Sigmoid colon (tissue), 7 donors: ENCODE results near the gene OGT. TPM values are rescaled to one million over a fixed set of nuclear protein-coding genes. Genes with fewer than 3 reads are reported as not detected.

ENCODE experiments used
- DNase-seq: peaks from one replicate; pipeline ENCODE4 v3.0.0-alpha.2; 2019
- H3K27ac ChIP-seq, 4 donors: fragments of 200-600 bp; sonication (generic); one replicate each; pipeline ENCODE4 v1.5.1; 2016 to 2019; ENCODE audit warnings: mild to moderate bottlenecking in 1 of 4
- H3K27me3 ChIP-seq, 3 donors: fragments of 200-600 bp; sonication (generic); one replicate each; pipeline ENCODE4 v1.5.1; 2019; ENCODE audit warnings: mild to moderate bottlenecking in 1 of 3
- H3K36me3 ChIP-seq, 4 donors: fragments of 200-600 bp; sonication (generic); one replicate each; pipeline ENCODE4 v1.5.1; 2016 to 2019
- H3K4me1 ChIP-seq, 4 donors: fragments of 200-600 bp; sonication (generic); one replicate each; pipeline ENCODE4 v1.5.1; 2017 to 2019
- H3K4me3 ChIP-seq, 4 donors: fragments of 200-600 bp; sonication (generic); one replicate each; pipeline ENCODE4 v1.5.1; 2017 to 2019; ENCODE audit warnings: mild to moderate bottlenecking in 2 of 4, moderate library complexity in 1 of 4
- H3K9me3 ChIP-seq, 4 donors: fragments of 200-600 bp in 3 of 4; sonication (generic) in 3 of 4; one replicate each; pipeline versions ENCODE4 v1.5.1 to v1.6.1; 2013 to 2019
- CTCF ChIP-seq, 4 experiments: fragments of 450-650 bp in 3 of 4; fragments of 200-600 bp in 1 of 4; IDR thresholded peaks; one replicate each; pipeline ENCODE4 v1.5.1; 2016 to 2019; ENCODE audit warnings: antibody characterized with exemption in 4 of 4, mild to moderate bottlenecking in 3 of 4, moderate library complexity in 2 of 4
- EP300 ChIP-seq, 4 donors: sonication (generic); formaldehyde crosslinking; IDR thresholded peaks; one replicate each; pipeline ENCODE4 v1.6.1; 2017; ENCODE audit warnings: antibody characterized with exemption in 4 of 4
- POLR2A ChIP-seq, 2 donors: fragments of 450-650 bp; IDR thresholded peaks; one replicate each; pipeline ENCODE4 v1.6.1; 2016; ENCODE audit warnings: antibody characterized with exemption in 2 of 2, mild to moderate bottlenecking in 2 of 2, moderate library complexity in 2 of 2
- POLR2AphosphoS5 ChIP-seq, 4 donors: sonication (generic); formaldehyde crosslinking; IDR thresholded peaks; one replicate each; pipeline ENCODE4 v1.6.1; 2017; ENCODE audit warnings: antibody characterized with exemption in 4 of 4
- WGBS, 2 donors: extraction: QIAGEN DNeasy Blood & Tissue Kit; methylation state at CpG; one replicate each; pipeline ENCODE4 v1.1.7; 2013; 5-methylcytosine and 5-hydroxymethylcytosine counted together
- intact Hi-C: fragments of 100-400 bp; cut with DNase I; formaldehyde crosslinking; loops from one replicate; pipeline ENCODE4 v1.15.1; 2023
- polyA plus RNA-seq, 3 donors: library from polyadenylated mRNA; stranded (reverse); fragments of 200-250 nt; gene quantifications; one replicate each; pipeline ENCODE4 v1.2.3, GENCODE V29; 2013
- total RNA-seq, 4 donors: library from RNA; depleted of rRNA; stranded (reverse); fragments of >200 nt; gene quantifications; one replicate each; pipeline ENCODE4 v1.1.0, GENCODE V29; 2016
- donor health status: healthy with polysubstance abuse.
- donor health status: Bipolar disorder and iron deficiency.
- donor health status: healthy.

Gene OGT
- total and polyA plus RNA-seq, 7 donors, result 7.8 to 201 (median 104) TPM

GRCh38 chrX:71573590-71573989 is 40.7 kb downstream of the OGT start:
- H3K36me3 ChIP-seq, result peaks cover 0 to 64% (median 6%) of the 10 kb centered on the region in 4 donors
- H3K9me3 ChIP-seq, result no peaks in the 10 kb centered on the region
- WGBS, 2 donors, result 63 to 84% methylated on average over 2 of the region's 2 CpGs
- no peaks in the 10 kb centered on the region for H3K27me3 ChIP-seq
- no peaks in the 10 kb centered on the region for H3K4me1 ChIP-seq
- TF ChIP-seq CTCF (IDR thresholded peaks at IDR 0.05), result no peak
- no peak for TF ChIP-seq POLR2AphosphoS5 (IDR thresholded peaks at IDR 0.05)
- no peak for TF ChIP-seq EP300 (IDR thresholded peaks at IDR 0.05)
- no peak for TF ChIP-seq POLR2A (IDR thresholded peaks at IDR 0.05)
- intact Hi-C loops, result no loop called here
- DNase-seq, result no peak
- H3K27ac ChIP-seq, result no peak overlapping the region
- H3K4me3 ChIP-seq, result no peak overlapping the region

- Histone ChIP-seq H3K36me3 (peaks cover 0 to 33% (median 3%) of the 10 kb centered on the region in 4 donors), H3K9me3 (no peaks in the 10 kb centered on the region), H3K27ac (no peak overlapping the region), H3K4me1 (no peaks in the 10 kb centered on the region), H3K4me3 (no peak overlapping the region), H3K27me3 (no peaks in the 10 kb centered on the region)
- intact Hi-C loops, result no loop called here
- TF ChIP-seq POLR2AphosphoS5 (IDR thresholded peaks at IDR 0.05), result no peak
- TF ChIP-seq POLR2A (IDR thresholded peaks at IDR 0.05), result no peak
- no peak for TF ChIP-seq EP300 (IDR thresholded peaks at IDR 0.05)
- TF ChIP-seq CTCF (IDR thresholded peaks at IDR 0.05), result no peak
- no peak for DNase-seq
- WGBS, 2 donors, result 90 to 95% methylated on average over 24 of the region's 24 CpGs
Measured at GRCh38 chrX:71577682-71578081, 44.8 kb downstream of the OGT start.

GRCh38 chrX:71578253-71579135 is 45.6 kb downstream of the OGT start, which contains the start of gene GCNA:
Gene GCNA, plus strand, starts transcription at chrX:71578437. Its CDS starts 2,385 bp downstream, at chrX:71580822.
- Histone ChIP-seq H3K27ac (no peak within 1 kb of the TSS), H3K4me3 (no peak within 1 kb of the TSS), H3K27me3 (no peaks in the 10 kb centered on the region), H3K36me3 (peaks cover 0 to 26% (median 3%) of the 10 kb centered on the region in 4 donors), H3K4me1 (no peaks in the 10 kb centered on the region), H3K9me3 (no peaks in the 10 kb centered on the region)
- intact Hi-C loops, result no loop called here
- no peak for DNase-seq
- TF ChIP-seq CTCF (IDR thresholded peaks at IDR 0.05), result no peak
- TF ChIP-seq POLR2AphosphoS5 (IDR thresholded peaks at IDR 0.05), result no peak
- no peak for TF ChIP-seq EP300 (IDR thresholded peaks at IDR 0.05)
- TF ChIP-seq POLR2A (IDR thresholded peaks at IDR 0.05), result no peak
- 97 to 98% methylated on average over 48 of the region's 48 CpGs for whole genome bisulfite sequencing, 2 donors

- DNase-seq, result no peak
- H3K36me3 ChIP-seq, result peaks cover 0 to 17% (median 2%) of the 10 kb centered on the region in 4 donors
- no peaks in the 10 kb centered on the region for H3K9me3 ChIP-seq
- no peaks in the 10 kb centered on the region for H3K27me3 ChIP-seq
- no peak for TF ChIP-seq POLR2AphosphoS5 (IDR thresholded peaks at IDR 0.05)
- no peak for TF ChIP-seq POLR2A (IDR thresholded peaks at IDR 0.05)
- H3K27ac ChIP-seq, result no peak overlapping the region
- H3K4me3 ChIP-seq, result no peak overlapping the region
- H3K4me1 ChIP-seq, result no peaks in the 10 kb centered on the region
- 91 to 96% methylated on average over 26 of the region's 26 CpGs for WGBS, 2 donors
- intact Hi-C loops, result no loop called here
Measured at GRCh38 chrX:71579136-71579989, 46.5 kb downstream of the OGT start.

GRCh38 chrX:71579990-71580380 is 47.1 kb downstream of the OGT start:
- H3K36me3 ChIP-seq, result peaks cover 0 to 12% (median 1%) of the 10 kb centered on the region in 4 donors
- no peak for DNase-seq
- H3K9me3 ChIP-seq, result no peaks in the 10 kb centered on the region
- no peaks in the 10 kb centered on the region for H3K27me3 ChIP-seq
- 86 to 91% methylated on average over 7 of the region's 7 CpGs for WGBS, 2 donors
- TF ChIP-seq POLR2A (IDR thresholded peaks at IDR 0.05) (no peak), EP300 (IDR thresholded peaks at IDR 0.05) (no peak), POLR2AphosphoS5 (IDR thresholded peaks at IDR 0.05) (no peak), CTCF (IDR thresholded peaks at IDR 0.05) (no peak)
- no peak overlapping the region for H3K4me3 ChIP-seq
- no peaks in the 10 kb centered on the region for H3K4me1 ChIP-seq
- intact Hi-C loops, result no loop called here
- H3K27ac ChIP-seq, result no peak overlapping the region
